ENCODE results near the gene PLEKHG4B. TPM values are rescaled to one million over a fixed set of nuclear protein-coding genes. Genes with fewer than 3 reads are reported as not detected.

The PLEKHG4B gene
- polyA plus RNA-seq, 1 experiment = 1.4 TPM

- no peak for TF ChIP-seq CTCF (IDR thresholded peaks at IDR 0.05; ENCODE audit: insufficient read depth, low read depth, low read length)
- CTCF ChIA-PET = no interaction called here
- no peak for DNase-seq (ENCODE audit: low read depth)
- H3K4me3 ChIP-seq (ENCODE audit: low read depth, low read length) = no peak overlapping the region
- H3K27me3 ChIP-seq (ENCODE audit: control insufficient read depth, insufficient read depth, low read length) = no peaks in the 10 kb centered on the region
- POLR2A ChIA-PET = no interaction called here
- H3K36me3 ChIP-seq (ENCODE audit: control insufficient read depth, insufficient read depth, low read length) = no peaks in the 10 kb centered on the region
These were observed 48.5 kb downstream of the PLEKHG4B start for GRCh38 chr5:140443-140829.

- POLR2A ChIA-PET = no interaction called here
- H3K4me3 ChIP-seq (ENCODE audit: low read depth, low read length) = no peak overlapping the region
- no peaks in the 10 kb centered on the region for H3K36me3 ChIP-seq (ENCODE audit: control insufficient read depth, insufficient read depth, low read length)
- CTCF ChIA-PET = no interaction called here
- TF ChIP-seq CTCF (IDR thresholded peaks at IDR 0.05; ENCODE audit: insufficient read depth, low read depth, low read length) = no peak
- no peak for DNase-seq (ENCODE audit: low read depth)
- no peaks in the 10 kb centered on the region; the same call in 1 of the 2 replicates for H3K27me3 ChIP-seq (ENCODE audit: control insufficient read depth, insufficient read depth, low read length)
These were observed 49.2 kb downstream of the PLEKHG4B start for GRCh38 chr5:141211-141610.

- ChIA-PET CTCF (no interaction called here), POLR2A (no interaction called here)
- TF ChIP-seq CTCF (IDR thresholded peaks at IDR 0.05; ENCODE audit: insufficient read depth, low read depth, low read length) = no peak
These were observed 49.8 kb downstream of the PLEKHG4B start for GRCh38 chr5:141761-142160.

GRCh38 chr5:142246-142810 lies 50.4 kb downstream of the PLEKHG4B start:
- H3K27me3 ChIP-seq (ENCODE audit: control insufficient read depth, insufficient read depth, low read length) = no peaks in the 10 kb centered on the region; the same call in 1 of the 2 replicates
- no peak for TF ChIP-seq CTCF (IDR thresholded peaks at IDR 0.05; ENCODE audit: insufficient read depth, low read depth, low read length)
- POLR2A ChIA-PET = no interaction called here
- DNase-seq (ENCODE audit: low read depth) = no peak
- CTCF ChIA-PET = no interaction called here
- no peak overlapping the region for H3K4me3 ChIP-seq (ENCODE audit: low read depth, low read length)
- H3K36me3 ChIP-seq (ENCODE audit: control insufficient read depth, insufficient read depth, low read length) = no peaks in the 10 kb centered on the region

More at GRCh38 chr5:141761-142160, 49.8 kb downstream of the PLEKHG4B start:
- Histone ChIP-seq H3K36me3 (ENCODE audit: control insufficient read depth, insufficient read depth, low read length) (no peaks in the 10 kb centered on the region), H3K4me3 (ENCODE audit: low read depth, low read length) (no peak overlapping the region), H3K27me3 (ENCODE audit: control insufficient read depth, insufficient read depth, low read length) (no peaks in the 10 kb centered on the region; the same call in 1 of the 2 replicates)
- DNase-seq (ENCODE audit: low read depth) = no peak

GRCh38 chr5:143041-143440 lies 51.1 kb downstream of the PLEKHG4B start:
- ChIA-PET CTCF (no interaction called here), POLR2A (no interaction called here)
- H3K27me3 ChIP-seq (ENCODE audit: control insufficient read depth, insufficient read depth, low read length) = no peaks in the 10 kb centered on the region; the same call in 1 of the 2 replicates
- no peak for DNase-seq (ENCODE audit: low read depth)
- TF ChIP-seq CTCF (IDR thresholded peaks at IDR 0.05; ENCODE audit: insufficient read depth, low read depth, low read length) = no peak
- no peak overlapping the region for H3K4me3 ChIP-seq (ENCODE audit: low read depth, low read length)
- no peaks in the 10 kb centered on the region for H3K36me3 ChIP-seq (ENCODE audit: control insufficient read depth, insufficient read depth, low read length)
